ENCODE measurements around the gene SIM1.

The SIM1 gene

DNA sequence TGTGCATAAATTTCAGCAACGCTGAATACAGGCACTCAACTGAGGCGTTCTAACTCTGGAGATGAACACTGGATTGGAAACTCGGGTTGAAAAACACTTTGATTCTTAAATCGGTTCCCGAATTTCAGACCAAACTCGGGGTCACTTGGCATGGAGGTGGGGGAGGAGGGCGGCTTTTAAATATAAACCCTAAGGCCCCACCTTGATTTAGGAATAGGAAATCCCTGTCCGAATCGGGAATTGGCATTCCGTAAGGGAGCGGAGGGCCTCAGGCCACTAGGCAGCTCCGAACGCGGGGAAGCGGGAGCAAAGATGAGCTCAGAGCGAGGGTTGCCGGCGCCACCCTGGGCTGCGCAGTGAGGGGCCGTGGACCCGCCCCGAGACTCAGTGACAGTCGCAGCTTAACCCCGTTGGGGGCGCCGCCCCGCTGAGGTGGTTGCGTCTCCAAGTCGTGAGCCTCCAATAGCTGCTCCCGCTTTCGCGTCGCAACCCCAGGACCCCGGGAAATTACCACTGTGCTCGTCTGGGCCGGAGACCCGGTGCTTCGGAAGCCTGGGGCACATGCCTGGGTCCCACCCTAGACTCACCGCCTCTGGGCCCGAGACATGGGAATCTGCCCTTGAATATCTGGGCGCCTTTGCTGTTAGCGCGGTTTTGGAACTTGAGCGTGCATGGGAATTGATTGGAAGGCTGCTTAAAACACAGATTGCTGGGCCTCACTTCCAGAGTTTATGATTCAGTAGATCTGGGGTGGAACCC, 4.6 kb upstream of the SIM1 start:
- no peak for FAIRE-seq

DNA sequence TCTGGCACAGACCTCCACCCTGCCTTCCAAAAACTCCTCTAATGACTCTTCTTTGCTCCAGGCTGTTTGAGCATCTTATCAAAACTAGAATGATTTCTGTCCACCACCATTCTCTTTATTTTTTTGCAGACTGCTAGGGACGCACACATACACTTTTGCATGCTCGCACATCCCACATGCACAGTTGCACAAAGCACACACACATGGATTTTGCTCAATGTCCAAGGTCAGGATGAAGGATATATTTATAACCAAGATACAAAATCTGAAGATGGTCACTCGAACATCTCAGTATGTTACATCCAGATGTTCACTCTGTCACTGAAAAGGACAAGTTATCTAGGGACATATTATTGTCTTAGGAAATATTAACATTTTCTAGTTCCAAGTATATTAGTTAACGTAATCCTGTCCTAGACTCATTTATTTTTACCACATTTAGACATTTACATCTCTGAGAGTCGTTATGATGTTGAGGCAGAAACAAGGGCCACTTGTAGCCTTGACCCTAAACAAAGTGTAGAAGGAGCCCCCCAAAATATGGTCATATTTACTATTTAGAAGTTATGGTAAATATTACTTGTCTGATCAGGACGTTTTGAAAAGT, 3.4 kb upstream of the SIM1 start:
- no peak for FAIRE-seq

DNA sequence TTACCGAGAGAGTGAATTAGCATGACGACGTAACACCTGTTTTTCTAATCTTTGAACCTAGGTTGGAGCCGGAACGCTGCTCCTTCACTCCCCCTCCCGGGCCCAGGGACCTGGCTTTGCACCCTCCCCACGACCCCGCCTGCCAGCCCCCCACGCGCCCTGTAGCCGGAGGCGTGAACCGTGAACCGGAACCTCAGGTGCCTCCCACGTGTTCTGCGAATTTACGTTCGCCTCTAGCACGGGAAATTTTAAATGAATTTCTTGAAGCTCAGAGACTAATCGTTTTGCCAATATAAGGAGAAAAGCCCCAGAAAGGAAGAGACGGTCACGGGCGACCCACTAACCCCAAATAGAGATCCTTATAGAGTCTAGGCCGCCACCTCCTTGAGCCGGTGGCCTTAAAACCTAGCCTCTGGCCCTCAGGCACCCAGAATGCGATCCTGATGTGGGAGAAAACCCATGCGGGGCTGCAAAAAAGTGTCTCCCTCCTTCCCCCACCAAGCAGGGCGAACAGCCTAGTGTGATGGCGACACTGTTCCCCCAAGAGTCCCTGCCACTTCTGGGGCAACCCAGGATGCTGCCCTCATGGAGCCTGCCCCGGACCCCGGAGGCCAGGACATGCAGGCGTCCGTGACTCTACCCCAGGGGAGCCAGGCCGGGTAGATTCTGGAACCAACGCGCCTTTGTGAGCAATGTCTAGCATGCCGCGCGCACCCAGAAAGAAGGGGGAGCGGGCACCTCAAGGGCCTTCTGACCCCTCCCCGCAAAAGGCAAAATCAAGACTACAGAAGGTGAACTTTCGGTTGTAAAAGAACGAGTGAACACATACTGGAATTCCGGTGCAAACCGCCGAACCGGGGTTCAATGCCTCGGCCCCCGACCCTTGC, 2.7 kb upstream of the SIM1 start:
- no peak for FAIRE-seq

DNA sequence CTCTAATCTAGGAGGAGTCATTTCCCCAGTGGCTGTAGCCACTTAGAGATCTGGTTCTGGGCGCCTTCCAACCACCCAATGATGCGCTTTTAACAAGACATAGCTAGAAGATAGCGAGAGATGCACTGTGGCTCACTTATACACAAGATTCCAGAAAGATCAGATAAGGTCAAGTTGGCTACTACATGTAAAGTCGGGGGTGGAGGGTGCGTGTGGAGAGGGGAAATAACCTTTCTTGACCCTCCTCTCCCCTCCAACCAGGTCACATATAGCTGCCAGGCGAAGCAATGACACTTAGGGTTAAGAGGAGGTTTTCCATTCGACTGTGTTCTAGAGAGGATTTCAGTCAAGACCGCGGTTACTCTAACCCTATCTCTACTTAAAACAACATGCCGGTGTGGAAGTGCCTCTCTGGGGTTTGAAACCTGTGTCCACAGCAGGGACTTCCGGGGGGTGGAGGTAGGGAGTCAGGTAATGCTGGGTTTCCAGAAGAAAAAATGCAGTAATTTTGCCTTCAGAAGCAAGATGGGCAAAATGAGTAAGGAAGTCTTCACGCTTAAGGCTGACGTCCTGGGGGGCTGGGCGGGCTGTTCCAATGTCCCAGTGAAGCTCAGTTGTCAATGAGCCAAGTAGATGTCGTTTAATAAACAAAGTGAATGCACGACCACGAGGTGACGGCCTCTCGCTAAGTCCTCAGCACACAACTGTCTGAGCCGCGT, 1.8 kb upstream of the SIM1 start:
- no peak for FAIRE-seq

DNA sequence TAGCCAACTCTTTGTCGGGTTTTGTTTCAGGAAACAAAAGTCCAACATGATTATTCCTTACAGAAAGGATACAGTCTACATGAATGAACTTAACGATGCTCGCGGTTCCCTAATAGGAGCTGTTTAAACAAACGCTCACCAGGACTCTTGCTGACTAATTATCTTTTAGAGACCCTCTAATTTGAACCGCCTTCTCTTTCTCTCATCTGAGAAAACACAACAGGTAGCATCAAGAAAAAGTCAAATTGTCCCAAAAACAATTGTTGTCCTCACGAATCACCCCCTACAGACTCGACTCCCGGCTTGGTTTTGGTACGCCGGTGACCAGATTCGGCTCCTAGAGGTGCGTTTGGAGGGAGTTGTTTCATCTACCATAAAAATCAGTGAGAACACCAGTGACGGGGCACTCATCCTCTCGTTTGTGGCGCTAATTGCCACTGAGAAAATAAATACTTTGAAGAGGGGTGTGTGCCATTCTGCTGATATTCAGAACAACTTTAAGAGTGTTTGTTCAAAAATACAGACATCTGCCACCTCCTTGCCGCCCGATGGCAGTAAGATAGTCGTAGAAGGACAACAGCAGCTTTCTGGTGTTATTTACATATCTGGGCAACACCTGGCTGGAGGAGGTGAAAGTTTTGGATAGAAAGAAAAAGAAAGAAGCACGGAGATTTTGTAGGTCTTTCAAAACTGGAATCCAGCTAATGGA, 1.1 kb upstream of the SIM1 start:
- FAIRE-seq = no peak

DNA sequence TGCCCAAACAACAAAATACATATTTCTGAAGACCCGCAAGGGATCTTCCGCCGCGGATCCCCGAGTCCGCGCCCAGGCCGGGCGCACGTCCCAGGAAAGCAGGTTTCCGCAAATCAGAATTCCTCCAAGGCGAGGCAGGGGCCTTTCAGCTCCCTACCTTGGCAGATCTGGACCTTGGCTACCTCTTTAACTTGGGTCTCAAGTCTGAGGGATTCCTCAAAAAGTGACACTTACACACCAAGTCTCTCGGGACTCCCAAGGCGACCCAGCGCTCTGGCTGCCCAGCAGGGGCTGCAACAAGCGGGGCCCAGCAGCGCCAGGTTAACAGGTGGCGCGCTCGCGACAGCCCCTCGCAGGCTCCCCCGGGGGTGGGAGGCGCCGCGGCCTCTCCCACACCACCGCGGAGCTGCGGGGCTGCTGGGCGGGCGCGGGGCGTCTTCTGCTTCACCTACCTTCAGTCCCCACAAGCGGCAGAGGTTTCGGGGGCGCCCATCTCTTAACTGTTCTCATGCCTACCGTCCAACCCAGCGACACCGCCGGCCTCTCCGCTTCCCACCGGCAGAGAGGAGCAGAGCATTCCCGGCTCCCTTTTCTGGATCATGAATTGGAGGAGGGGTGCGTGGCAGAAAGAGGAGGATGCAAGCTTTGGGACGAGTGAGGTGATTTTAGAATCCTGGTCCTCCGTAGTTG, 414 bp downstream of the SIM1 start:
- FAIRE-seq = no peak

DNA sequence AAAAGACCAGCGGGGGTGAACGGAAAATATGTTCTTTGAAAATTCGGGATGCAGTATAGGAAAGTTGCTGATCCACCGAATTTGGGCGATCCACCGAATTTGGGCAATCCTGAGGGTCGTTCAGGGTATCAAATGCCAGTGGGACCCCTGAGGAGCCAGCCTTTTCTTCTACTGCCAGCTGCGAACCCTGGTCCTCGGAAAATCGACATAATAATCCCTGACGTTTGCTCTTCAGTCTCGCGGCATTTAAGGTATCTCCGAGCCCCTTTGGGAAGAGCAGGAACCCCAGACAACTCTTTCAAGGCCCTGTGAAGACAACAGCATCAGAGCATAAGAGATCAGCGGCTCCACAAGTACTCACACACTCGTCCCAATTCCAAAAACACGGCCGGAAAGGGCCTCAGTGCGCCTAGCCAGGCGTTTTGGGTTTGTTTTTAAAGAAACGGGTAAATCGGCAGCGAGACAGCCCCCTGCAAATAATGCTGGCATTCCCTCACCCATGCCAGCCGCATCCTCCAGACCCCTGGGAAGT, 1.0 kb downstream of the SIM1 start:
- no peak for FAIRE-seq

DNA sequence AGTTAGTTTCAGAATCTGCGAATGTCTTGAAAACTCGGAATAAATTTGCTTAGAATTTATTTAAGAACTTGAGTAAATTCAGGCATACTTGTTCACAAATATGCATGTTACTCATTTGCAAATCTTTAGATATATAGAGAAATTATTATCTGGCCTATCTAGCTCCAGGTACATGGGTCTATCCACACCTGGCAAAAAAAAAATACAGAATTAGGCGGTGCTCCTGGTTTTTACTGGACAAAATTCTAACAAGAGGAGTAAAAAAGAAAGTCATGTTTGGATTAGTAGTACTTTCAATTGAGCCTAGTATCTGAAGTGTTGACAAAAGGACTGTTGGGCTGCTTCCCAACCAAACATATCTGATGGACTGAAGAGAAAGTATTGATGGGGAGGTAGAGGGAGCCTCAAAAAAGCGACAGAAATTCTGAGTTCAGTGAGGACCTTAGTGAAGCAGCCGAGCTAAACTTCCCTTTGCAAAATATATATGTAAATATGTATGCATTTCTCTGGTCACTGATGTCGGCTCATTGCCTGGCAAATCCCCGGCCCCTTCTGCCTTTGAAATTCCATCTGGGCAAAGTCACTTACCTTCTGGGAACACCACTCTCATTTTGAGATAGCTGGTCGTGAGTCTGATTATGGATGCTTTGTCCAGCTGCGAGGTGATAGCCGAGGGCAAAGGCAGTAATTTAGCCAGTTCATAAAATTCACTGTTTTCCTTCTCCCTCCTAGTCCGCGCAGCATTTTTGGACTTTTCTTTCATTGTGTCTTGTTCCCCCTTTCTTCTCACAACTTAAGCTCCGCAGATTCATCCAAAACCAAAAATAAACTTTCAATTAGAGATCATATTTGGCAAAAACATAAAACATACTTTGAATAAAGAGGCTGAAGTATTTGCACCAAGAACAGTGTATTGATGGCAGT, 1.8 kb downstream of the SIM1 start:
- FAIRE-seq = no peak

DNA sequence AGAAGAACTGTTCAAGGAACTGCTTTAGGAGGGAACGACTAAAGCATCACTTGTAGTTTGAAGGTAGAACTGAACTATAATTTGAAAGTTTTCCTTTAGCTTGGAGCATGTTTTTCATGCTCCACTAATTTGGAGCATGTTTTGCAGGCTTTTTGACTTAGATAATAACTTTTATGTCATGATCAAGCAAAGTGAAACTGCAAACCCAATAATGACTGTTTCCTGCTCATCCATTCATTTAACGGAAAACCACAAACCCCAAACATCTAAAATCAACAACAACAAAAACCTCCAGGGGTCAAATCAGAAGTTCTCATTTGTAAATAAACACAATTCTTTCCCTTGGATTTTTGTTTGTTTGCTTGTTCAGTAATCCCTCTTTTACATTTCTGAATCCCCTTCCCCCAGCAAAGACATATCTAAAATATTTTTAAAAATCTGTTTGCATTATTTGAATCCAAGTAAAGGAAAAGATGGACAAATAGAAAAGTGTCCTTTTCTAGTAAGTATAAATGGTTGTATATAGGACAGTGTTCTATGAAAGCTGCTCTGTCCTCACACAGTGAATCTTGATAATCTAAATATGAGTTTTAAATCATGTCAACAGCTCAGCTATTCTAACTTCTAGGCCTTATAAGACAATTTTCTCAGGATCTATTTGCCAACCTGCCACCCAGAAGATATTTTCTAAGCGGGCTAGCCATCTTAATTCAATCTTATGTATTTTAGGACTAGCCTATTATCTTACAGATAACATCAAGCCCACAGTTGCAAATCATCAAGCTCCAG, 2.6 kb downstream of the SIM1 start:
- FAIRE-seq = no peak

DNA sequence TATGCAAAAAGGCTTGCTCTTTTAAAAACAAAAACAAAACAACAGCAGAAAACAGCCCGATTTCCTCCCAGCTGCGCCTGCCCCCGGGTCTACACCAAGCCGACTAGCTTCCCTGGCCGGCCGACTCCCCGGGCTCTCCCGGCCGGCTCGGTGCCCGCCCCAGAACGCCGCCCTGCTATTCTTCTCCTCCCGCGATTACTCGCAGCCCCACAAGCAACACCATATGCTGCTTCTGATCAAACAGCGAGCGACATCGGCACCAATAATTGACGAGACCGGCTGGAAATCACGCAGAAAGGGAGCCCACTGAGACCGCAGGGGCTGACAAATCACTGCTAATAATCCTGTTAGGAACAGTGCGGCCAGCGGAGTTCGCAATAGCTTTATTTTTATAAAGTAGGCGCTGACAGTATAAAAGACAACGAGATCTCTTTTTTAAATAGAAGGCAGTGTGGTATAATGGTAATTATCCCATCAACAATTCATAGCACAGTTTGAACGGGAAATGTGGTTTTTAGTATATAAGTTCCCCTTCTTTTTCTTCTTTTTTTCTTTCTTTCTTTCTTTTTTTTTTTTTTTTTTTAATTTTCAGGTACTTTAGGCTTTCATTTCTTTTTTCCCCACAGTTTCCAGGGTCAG, 3.3 kb downstream of the SIM1 start:
- no peak for FAIRE-seq

DNA sequence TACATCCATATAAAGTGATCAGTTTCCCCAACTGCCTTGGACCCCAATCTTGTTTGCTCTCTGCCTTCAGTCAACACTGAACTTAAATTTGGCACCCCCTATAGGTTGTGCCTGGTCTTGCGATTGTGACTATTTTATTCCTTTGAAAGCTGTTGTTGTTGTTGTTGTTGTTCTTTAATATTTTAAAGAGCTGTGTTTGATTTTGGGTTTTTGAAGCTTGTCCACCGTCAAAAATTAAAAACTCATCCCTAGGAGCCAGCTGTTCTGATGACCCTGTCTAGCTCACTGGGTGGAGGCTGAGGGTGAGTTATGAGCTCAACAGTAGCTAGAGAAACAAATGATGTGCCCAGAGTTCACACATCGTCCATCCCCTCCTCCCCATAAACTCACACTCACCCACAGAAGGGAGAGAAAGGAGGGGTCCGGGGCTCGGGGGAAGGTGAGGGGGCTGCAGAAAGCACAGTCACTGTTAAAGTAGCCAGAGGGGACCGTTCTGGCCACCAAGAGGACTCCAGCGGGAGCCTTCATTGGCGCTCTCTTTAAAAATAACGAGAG, 4.0 kb downstream of the SIM1 start:
- FAIRE-seq = no peak

DNA sequence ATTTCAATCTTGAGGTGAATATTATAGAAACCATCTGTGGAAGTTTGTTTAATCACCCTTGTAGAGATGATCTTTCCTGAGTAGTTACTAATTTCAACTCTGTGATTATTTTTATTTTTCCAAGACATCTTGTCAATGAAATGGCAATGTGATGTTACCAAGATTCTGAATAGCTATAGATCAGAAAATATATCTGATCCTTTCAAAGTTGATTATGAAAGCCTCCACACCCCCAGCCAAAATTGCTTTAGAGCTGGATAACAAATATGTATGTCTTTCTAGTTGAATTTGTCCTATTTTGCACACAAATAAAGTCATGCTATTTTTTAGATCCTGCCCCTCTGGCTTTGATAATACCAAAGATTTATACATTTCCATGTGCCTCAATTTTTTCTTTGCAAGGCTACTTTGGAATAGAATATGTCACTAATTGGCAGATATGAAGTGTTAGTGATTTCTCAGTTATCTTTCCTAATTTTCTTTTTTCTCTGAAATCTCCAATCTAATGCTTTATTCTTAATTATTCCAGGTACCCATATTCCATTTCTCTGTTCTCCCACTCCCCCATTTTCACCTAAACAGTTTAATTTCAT, 5.0 kb downstream of the SIM1 start:
- FAIRE-seq = no peak

DNA sequence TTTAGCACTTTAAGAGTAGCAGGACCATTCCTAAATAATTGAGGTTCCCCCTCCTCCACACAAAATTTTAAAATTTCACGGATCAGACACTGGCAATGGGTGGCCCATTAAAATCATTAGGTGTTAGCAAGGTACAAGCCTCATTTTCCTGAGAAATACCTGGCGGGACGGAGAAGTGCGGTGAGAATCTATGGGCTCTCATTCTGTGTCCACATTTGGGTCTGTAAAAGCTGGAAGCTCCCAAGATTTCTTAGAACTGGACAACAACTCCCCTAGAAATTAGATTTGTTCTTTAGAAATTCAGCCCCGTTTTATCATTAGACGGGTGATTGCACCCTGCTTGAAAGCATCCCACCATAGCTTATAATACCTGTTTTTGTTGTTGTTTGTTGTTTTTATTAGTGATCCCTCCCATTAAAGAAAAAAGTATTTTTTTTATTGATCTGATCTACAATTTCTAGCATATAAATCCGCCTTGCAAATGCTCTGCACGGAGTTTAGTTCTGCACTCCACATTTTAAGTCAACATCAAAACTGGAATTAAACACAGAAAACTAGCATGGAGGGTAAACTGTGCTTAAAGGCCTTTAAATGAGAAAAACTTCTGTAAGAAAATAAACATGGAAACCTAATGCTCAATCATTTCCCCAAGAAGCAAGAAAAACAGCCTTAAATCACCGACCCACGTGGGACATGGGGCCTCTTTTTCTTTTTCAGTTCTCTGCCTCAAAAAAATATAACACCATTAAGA, 5.7 kb downstream of the SIM1 start:
- FAIRE-seq = no peak

DNA sequence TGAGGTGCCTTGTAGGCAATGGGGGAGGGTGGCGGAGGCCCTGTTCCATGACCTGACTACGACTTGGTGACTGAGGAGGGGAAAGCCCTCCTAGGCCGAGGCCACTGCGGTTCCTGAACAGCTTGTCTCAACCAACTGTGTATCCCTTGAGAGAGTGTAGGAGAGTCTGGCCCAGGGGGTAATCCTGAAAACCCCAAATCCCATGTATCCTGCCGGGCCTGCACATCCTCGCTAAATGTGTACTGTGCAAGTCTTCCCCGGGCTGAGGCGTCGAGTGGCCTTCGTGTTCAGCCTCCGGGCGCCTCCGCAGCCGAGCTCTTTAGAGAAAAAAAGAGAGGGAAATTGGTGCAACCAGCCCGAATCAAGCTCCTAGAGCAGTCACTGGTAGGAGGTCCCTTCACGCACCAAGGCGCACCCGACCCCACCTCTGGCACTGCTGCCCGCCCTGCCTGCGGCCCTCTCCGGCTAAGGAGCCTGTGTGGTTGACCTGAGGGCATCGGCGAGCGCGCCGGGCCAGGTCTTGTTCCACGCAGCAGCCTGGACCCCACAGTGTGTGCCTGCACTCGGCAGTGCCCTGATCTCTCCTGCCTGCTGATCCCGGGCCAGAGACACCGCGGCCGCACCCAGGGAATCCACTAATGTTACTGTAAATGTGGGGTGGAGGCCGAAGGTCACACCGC, 7.3 kb downstream of the SIM1 start:
- FAIRE-seq = no peak

DNA sequence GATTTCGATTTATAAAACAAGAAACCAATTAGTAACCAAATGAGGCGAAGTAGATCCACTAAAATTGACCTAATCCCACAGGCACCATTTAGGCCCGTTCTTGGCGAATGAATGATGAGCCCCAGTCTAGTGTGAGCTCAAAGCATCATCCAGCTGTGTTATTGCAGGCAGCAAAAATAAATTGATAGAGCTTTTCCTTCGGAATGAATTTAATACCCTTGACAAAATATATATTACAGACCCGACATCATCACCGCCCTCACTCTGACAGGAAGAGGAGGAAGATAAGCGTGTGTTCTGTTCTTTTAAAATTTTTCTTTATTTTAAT, 7.8 kb downstream of the SIM1 start:
- no peak for FAIRE-seq

DNA sequence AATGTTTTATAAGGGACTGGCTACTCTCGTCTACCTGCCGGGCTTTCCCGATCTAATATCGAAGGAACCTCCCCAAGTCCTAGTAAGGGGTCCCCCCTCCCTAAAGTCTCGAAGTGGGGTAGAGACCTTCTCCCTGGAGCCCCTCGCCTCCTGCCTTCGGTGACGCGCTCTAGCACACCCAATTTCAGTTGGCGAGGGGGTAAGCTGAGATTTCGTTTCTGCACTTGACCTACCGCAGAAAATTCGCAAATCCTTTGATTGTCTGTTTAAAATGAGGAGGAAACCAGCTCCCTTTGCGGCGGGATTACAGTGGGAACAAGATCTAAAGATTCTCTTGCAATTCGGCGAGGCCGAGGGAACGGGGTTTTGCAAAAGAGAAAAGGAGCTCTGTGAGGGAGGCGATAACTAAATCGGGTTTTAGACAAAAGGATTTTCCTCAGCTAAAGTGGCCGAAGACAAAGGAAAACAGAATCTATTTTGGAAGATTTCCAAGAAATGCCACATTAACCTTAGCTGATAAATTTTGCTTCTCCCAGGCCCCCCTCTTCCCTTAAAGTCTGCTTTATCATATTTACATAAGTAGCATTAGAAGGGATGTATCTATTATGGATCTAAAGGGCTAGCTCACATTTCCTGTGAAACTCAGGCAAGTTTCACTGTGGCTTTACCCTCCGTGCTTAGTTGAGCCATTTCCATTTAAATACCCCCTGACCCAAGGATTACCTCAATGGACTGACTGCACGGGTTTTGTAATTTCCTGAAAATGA, 8.4 kb downstream of the SIM1 start:
- FAIRE-seq = no peak
